Uterus (tissue), 2 donors: ENCODE data around the gene PITX3.

ENCODE experiments used
- CTCF ChIP-seq, 4 experiments: fragments of 200-600 bp in 2 of 4; fragments of 450-650 bp in 2 of 4; sonication (generic) in 2 of 4; IDR thresholded peaks; one replicate each; pipeline ENCODE4 v1.5.1; 2016 to 2019; ENCODE audit warnings: antibody characterized with exemption in 4 of 4, mild to moderate bottlenecking in 2 of 4, moderate library complexity in 1 of 4
- POLR2A ChIP-seq, 2 donors: fragments of 450-650 bp; IDR thresholded peaks; one replicate each; pipeline ENCODE4 v1.6.1; 2016; ENCODE audit warnings: antibody characterized with exemption in 2 of 2, mild to moderate bottlenecking in 1 of 2, moderate library complexity in 1 of 2

- peak in 2 of 4 experiments; percentile 7 to 19 for TF ChIP-seq CTCF (IDR thresholded peaks at IDR 0.05)
- no peak for TF ChIP-seq POLR2A (IDR thresholded peaks at IDR 0.05)
These were observed 9.7 kb downstream of the PITX3 start for GRCh38 chr10:102231357-102232318.
